Stimulated activated CD4-positive, alpha-beta T cell treated with anti-CD3 and anti-CD28 coated beads, Interleukin-4, amount 100 ng/mL, for 48 hours (primary cell): ENCODE measurements around the gene RPAP2.
"Not testable (repeated sequence)": the region's sequence is repeated elsewhere in the genome, so short reads cannot be mapped to it uniquely, and the experiment has no call there.

ENCODE experiments used
- DNase-seq, 2 donors: peaks; one replicate each; pipeline ENCODE4 v3.0.0-alpha.2; 2020; ENCODE audit warnings: low read depth in 2 of 2

The RPAP2 gene

DNA sequence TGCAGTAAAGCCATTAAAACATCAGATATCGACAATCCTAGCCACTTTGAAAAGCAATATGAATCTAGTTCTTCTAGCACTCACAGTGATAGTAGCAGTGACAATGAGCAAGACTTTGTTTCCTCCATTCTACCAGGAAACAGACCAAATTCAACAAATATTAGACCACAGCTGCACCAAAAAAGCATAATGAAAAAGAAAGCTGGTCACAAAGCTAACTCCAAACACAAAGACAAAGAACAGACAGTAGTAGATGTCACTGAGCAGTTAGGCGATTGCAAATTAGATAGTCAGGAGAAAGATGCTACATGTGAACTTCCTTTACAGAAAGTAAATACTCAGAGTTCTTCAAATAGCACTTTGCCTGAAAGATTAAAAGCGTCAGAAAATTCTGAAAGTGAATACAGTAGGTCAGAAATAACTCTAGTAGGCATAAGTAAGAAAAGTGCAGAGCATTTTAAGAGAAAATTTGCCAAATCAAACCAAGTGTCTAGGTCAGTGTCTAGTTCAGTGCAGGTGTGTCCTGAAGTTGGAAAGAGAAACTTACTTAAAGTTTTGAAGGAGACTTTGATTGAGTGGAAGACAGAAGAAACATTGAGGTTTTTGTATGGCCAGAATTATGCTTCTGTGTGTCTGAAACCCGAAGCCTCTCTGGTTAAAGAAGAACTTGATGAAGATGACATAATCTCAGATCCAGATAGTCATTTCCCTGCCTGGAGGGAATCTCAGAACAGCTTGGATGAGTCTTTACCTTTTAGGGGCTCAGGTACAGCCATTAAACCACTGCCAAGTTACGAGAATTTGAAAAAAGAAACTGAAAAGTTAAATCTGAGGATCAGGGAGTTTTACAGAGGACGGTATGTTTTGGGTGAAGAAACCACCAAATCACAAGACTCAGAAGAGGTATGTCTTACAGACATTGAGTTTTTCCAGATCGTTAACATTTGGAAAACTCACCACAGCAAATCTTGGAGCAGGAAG is 24.9 kb downstream of the RPAP2 start:
- DNase-seq, result no peak

DNA sequence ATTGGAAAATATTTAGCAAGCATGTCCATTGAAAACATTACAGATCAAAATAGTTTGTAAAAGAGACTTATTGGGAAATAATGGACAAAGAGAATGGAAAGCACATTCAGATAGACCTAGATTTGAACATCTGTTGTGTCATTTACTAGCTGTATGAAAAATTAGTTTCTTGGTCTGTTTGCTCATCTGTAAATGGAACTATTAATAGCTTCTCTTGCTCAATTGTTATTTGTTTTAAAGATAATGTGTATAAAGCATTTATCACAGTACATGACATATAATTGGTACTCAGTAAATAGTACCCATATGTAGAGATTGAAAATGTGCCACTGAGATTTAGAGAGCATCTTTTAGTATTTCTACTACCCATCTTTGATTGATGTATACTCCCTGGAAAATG is 25.9 kb downstream of the RPAP2 start:
- no peak for DNase-seq

DNA sequence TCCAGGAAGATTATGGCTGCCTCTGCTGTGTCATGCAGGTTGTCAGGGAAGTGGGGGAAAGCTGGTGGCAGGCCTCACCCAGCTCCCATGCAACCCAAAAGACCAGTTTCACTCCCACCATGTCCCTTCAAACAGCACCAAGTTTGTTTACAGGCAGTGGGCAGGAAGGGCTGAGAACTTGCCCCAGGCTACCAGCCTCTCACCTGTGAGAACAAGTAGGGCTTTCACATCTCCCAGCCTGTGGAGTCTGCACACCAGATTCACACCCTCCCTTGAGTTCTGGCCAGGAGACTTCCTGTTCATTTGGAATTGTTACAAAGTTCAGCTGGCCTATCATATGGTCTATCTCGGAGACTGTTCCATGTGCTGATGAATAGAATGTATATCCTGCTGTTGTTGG is 27.8 kb downstream of the RPAP2 start:
- no peak for DNase-seq

DNA sequence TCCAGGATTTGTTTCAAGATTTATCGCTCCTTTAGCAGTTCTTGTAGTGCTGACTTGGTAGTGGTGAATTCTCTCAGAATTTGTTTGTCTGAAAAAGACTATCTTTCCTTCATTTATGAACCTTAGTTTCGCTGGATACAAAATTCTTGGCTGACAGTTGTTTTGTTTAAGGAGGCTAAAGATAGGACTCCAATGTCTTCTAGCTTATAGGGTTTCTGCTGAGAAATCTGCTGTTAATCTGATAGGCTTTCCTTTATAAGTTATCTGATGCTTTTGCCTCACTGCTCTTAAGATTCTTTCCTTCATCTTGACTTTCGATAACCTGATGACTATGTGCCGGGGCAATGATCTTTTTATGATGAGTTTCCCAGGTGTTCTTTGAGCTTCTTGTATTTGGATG is 28.9 kb downstream of the RPAP2 start:
- no peak for DNase-seq

DNA sequence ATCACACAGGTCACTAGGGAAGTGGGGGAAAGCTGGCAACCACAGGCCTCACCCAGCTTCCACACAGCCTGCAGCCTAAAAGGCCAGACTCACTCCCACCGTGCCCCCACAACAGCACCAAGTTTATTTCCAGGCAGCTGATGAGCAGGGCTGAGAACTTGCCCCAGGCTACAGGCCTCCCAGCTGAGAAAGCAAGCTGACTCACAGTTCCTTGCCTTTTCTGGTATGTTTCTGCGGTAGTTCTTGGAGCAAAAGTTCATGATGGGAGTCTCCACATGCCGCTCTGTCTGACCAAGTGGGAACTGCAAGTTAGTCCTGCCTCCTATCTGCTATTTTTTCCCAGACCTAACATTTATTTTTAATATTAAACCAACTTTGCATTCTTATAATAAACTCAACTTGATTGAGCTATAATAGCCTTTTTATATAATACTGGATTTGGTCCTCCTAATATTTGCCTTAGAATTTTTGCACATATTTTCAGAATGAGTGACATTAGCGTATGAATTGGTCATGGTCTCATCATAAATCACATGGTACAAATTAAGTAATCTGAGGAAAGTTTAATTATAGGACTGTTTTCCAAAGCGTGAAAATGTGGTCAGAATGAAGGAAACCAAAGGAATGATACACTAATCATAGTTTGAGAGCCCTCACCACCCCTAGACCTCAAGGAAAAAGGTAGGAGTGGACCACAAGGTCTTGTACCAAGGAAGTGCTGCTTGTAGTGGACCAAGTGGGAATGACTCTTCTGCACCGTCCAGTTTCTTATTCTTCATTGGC is 30.7 kb downstream of the RPAP2 start:
- no peak for DNase-seq

DNA sequence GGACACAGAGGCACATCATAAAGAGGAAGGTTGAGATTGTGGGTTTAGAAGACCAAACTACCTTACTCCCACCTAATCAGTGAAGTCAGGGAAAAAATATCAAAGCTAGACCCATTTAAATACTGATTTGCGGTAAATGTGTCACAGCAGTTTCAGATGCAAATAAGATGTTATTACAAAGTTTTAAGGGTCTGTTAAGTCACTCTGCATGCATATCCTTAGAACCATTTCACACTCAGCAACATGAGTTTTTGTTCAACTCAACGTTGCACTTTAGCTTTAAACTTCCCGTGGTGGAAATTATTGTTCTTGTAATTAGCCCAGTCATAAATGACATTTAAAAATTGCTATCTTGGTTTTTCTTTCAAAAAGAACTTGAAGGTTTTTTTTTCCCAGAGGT is 34.8 kb downstream of the RPAP2 start:
- no peak for DNase-seq

DNA sequence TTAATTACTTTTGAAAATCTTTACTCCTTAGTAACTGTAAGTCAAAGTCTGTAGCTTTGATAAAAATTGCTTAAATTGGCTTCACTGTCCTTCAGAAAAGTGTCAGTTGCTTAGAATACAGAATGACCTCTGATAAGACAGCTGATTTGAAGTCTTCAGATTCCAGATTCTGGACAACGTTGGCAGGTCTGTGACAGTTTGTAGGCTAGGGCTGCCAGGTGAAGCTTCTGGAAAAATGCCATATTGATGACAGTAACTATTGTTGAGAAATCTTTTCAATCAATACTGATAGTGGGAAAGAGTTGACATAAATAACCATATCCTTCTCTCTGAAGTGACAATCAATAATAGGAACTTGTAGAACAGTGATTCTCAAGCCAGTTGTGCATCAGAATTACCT is 41.3 kb downstream of the RPAP2 start:
- no peak for DNase-seq

DNA sequence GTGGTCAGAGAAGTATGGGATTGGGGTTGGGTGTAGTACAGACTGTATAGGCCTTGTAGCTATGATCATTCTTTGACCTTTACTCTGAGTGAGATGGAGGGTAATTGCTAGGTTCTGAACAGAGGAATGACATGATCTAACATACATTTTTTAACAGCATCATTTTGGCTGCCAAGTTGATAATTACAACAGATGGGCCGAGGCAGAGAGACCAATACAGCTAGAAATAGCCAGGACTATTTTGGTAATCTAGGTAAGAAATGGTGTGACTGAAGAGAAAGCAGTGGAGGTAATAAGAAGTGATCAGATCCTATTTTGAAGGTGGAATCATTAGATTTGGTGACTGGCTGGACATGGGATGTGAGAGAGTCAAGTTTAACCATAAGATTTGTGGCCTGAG is 43.5 kb downstream of the RPAP2 start:
- no peak for DNase-seq

DNA sequence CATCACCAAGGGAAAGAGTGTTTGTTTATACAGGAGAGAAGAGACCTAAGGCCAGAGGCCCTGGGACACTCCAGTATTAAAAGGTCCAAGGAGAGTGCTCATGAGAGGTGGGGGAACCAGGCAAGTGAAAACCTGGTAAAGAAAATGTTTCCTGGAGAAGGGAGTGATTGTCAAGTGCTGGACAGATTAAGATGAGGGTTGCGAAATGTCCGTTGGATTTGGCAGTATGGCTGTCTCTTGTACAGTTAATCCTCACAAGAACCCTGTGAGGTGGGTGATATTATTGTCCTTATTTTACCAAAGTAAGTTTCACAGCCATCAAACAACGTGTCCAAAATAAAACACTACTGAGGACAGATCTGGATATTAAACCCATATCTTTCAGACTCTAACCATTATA is 44.2 kb downstream of the RPAP2 start:
- DNase-seq, result no peak

DNA sequence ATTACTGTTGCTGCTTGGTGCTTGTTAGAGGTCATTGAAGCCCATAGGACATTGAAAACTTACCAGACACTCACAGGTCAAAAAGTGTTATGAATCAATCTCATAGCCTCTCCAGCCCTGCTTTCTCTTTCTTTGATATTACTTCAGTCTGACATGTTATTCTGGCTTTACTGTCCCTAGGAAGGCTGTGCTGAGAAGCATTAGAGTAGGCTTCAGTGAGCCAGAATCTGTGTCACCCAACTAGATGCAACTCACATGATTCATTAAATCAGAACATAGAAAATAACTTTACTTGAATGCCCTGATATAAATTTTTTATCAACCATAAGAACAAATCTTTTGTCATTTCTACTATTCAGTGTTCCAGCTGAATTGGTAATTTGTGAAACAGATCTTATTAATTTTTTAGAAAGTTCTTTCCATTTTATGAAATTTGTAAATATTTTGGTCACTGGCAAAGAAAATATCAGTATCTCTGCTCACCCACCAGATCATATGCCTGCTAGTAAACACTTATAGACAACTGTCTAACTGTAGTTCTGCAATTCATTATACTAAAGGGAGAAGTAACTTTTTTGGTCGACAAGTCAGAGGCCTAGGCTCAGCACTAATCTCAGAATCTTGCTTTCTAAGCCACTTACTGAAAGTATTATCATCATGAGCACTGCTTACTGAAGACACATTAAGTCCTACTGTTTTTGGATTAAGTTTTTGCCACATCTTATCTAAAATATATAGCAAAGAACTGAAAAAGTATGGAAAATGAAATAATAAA is 48.2 kb downstream of the RPAP2 start:
- DNase-seq, result no peak

- DNase-seq, result no peak
Observed at GRCh38 chr1:92352856-92353255, 54.0 kb downstream of the RPAP2 start.

- DNase-seq, result no peak
Observed at GRCh38 chr1:92354259-92354658, 55.4 kb downstream of the RPAP2 start.

DNA sequence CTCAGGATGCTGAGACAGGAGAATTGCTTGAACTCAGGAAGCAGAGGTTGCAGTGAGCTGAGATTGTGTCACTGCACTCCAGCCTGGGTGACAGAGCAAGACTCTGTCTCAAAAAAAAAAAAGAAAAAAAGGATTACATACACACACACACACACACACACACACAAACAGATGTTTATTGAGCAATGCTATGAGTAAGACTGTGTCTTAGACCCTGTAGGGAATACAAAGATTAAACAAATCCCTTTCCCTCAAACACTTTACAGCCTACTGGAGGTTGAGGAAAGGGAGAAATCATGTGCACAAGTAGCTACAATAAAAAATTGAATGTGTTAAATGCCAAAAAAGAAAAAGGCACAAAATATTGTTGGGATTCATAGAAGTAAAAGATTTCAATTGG is 58.1 kb downstream of the RPAP2 start:
- DNase-seq, result no peak

DNA sequence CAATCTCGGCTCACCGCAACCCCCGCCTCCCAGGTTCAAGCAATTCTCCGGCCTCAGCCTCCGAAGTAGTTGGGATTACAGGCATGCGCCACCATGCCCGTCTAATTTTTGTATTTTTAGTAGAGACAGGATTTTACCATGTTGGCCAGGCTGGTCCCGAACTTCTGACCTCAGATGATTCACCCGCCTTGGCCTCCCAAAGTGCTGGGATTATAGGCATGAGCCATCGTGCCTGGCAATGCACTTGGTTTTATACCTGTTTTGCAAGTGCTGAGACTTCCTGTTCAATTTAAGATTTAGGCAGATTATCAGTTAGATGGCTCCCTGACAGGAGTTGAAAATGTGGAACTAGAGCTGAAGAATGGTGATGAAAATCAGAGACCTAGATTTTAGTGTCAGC is 60.5 kb downstream of the RPAP2 start:
- DNase-seq, result not testable (repeated sequence)

- DNase-seq, result no peak
Observed at GRCh38 chr1:92359986-92360385, 61.1 kb downstream of the RPAP2 start.

DNA sequence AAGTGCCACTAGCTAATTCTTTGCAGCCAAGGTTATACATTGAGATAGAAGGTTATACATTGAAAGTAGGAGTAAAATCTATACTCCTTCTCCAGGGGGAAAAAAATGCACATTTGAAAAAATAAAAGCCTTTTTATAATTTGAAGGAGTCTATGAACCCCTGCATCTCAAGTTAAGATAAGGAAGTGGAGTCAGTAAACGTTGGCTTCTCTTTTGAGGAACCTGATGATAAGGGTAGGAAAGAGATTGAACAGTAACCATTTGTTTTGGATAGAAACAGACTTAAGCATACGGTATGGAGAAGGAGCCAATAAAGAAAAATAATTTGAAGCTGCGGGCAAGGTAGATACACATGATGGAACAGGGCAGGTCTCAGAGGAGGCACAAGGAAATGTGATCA is 64.1 kb downstream of the RPAP2 start:
- no peak for DNase-seq

GRCh38 chr1:92363401-92363800 is 64.5 kb downstream of the RPAP2 start:
- DNase-seq, result no peak

DNA sequence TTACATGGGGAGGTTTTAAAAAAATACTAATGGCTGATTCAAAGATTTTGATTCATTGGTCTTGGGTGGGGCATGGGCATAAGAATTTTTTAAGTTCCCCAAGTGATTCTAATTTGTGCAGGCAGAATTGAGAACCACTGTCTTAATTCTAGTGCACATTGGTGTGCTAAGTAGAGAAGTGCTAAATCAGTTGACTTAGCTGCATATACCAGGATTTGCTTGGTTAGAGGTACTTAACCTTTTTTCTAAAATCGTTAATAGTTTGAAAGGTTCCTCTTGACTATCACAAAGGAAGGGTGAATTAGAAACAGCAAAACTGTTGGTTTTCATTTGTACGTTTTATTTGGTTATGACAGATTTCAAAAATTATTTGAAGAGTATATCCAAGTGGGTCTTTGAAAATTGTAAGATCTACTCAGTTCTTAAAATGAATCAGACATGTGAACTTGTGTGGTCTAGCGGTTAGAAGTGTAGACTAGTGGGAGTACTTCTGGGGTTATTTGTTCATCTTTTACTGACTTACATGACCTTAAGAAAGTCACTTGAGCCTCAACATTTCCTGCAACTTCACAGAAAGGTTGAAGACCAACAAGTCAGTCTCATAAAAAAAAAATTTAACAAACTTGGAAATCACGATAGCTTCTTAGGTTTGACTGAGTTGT is 66.7 kb downstream of the RPAP2 start:
- no peak for DNase-seq

- DNase-seq, result no peak
Observed at GRCh38 chr1:92366040-92366395, 67.2 kb downstream of the RPAP2 start.

DNA sequence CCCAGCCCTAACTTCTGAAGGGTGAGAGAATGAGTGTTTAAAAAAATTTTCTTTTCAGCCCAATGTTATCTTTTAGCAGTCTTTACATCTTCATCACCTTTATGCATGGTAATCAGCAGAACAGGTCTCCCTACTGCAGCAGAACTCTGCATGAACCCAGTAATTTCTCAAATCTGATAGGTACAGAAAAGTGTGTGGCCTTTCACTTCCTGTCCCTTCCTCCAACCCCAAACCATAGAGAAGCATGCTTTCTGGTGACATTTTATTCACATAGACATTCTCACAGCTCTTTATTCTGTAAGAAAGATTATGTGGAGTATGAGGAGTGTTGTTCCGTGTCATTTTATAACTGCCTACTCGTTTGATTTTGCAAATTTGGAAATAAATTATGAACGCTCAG is 68.6 kb downstream of the RPAP2 start:
- no peak for DNase-seq

DNA sequence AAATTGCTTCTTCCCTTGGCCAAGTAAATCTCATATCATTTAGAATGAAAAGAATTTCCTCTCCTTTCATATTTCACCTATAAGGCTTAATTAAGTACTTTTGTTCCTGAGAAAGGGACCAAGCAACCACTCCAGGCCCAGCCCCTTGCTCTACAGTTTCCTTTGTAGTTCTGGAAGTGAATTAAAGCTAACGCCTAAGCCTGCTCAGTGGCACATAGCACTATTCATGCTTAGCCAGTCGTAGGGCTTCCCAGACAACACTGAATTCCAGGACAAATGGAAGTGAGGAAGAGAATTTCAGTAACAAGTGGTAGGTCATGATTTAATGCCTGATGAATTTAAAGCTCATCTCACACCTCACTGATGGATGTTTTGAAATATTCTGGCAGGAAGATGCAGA is 73.3 kb downstream of the RPAP2 start:
- no peak for DNase-seq

DNA sequence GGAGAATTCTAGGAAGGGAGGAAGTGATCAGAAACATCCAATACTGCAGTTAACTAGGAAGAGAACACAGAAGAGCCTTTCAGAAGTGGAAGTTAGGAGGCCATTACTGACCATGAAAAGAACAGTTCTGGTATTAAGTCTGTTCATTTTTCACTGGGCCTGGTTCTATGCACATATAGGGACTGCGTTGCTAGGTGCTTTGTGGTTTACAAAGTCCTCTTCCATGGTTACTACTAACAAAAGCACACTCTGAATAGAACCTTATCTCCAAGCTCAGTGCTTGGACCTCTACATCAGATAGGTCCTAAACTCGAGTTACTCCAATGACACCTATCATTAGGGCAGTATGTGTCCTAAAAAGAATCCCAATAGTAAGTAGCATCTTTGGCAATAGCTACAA is 75.4 kb downstream of the RPAP2 start:
- DNase-seq, result no peak
